DOHH2 (cell line): ENCODE measurements around the gene SLC66A2.

ENCODE experiments used
- H3F3A ChIP-seq: fragments of 200-600 bp; sonication (generic), shearing (Covaris generic); 2 replicates; pipeline ENCODE4 v1.6.0; 2016; ENCODE audit warnings: antibody characterized with exemption, mild to moderate bottlenecking; ENCODE audit not compliant: control insufficient read depth, insufficient read depth
- H3K27ac ChIP-seq: fragments of 200-600 bp; sonication (generic); 2 replicates; pipeline ENCODE4 v1.5.1; 2014; ENCODE audit warnings: low read depth, mild to moderate bottlenecking, low read length, moderate library complexity
- H3K27me3 ChIP-seq: fragments of 200-600 bp; sonication (generic); 2 replicates; pipeline ENCODE4 v1.6.1; 2014; ENCODE audit warnings: mild to moderate bottlenecking, low read length, mixed read lengths; ENCODE audit not compliant: control insufficient read depth
- H3K36me3 ChIP-seq: fragments of 200-600 bp; sonication (generic); 2 replicates; pipeline ENCODE4 v1.6.1; 2014; ENCODE audit warnings: mild to moderate bottlenecking, low read length, moderate library complexity, mixed read lengths; ENCODE audit not compliant: control insufficient read depth
- H3K4me1 ChIP-seq: fragments of 200-600 bp; sonication (generic); 2 replicates; pipeline ENCODE4 v1.6.1; 2014; ENCODE audit warnings: mild to moderate bottlenecking, low read length, mixed read lengths; ENCODE audit not compliant: control insufficient read depth
- H3K4me2 ChIP-seq: fragments of 200-600 bp; sonication (generic); 2 replicates; pipeline ENCODE4 v1.6.0; 2014; ENCODE audit warnings: mild to moderate bottlenecking, low read length, moderate library complexity
- H3K4me3 ChIP-seq: fragments of 200-600 bp; sonication (generic); 2 replicates; pipeline ENCODE4 v1.5.1; 2014; ENCODE audit warnings: mild to moderate bottlenecking, low read length, mixed read lengths
- H3K79me2 ChIP-seq: fragments of 200-600 bp; sonication (generic); 2 replicates; pipeline ENCODE4 v1.6.1; 2014; ENCODE audit warnings: mild to moderate bottlenecking, low read length, mixed read lengths; ENCODE audit not compliant: control insufficient read depth
- H3K9me2 ChIP-seq: fragments of 200-600 bp; sonication (generic); replicated peaks from 2 replicates; pipeline ENCODE4 v1.6.1; 2014; ENCODE audit warnings: mild to moderate bottlenecking, low read length, mixed read lengths; ENCODE audit not compliant: control insufficient read depth
- H3K9me3 ChIP-seq: fragments of 200-600 bp; sonication (generic); 2 replicates; pipeline ENCODE4 v1.6.1; 2014; ENCODE audit warnings: antibody characterized with exemption, low read length, mixed read lengths; ENCODE audit not compliant: control insufficient read depth, insufficient read depth
- H4K20me1 ChIP-seq: fragments of 200-600 bp; sonication (generic); 2 replicates; pipeline ENCODE4 v1.6.0; 2014; ENCODE audit warnings: low read depth, mild to moderate bottlenecking, antibody characterized with exemption, low read length, moderate library complexity; ENCODE audit not compliant: control insufficient read depth, insufficient read depth
- CTCF ChIP-seq: fragments of 200-600 bp; sonication (generic); IDR thresholded peaks from one replicate; pipeline ENCODE4 v1.5.1; 2014; ENCODE audit warnings: antibody characterized with exemption, mild to moderate bottlenecking, low read depth, low read length; ENCODE audit not compliant: poor library complexity, severe bottlenecking
- EZH2phosphoT487 ChIP-seq: fragments of 200-600 bp; sonication (generic); IDR thresholded peaks from 2 replicates; pipeline ENCODE4 v1.6.1; 2017; ENCODE audit warnings: borderline replicate concordance, mild to moderate bottlenecking, antibody characterized with exemption, low read length, moderate library complexity, mixed read lengths

The SLC66A2 gene

GRCh38 chr18:79971211-79971952, 19.9 kb upstream of the SLC66A2 start:
- Histone ChIP-seq H3K9me3 (no peaks in the 10 kb centered on the region), H3F3A (peaks cover 33% of the 10 kb centered on the region), H3K4me1 (peaks cover 18% of the 10 kb centered on the region), H3K27ac (no peak overlapping the region), H3K27me3 (no peaks in the 10 kb centered on the region), H3K36me3 (peaks cover 84% of the 10 kb centered on the region), H3K4me3 (no peak overlapping the region), H3K79me2 (peaks cover 84% of the 10 kb centered on the region), H3K9me2 (no peaks in the 10 kb centered on the region), H4K20me1 (peaks cover 16% of the 10 kb centered on the region), H3K4me2 (no peak overlapping the region)
- no peak for TF ChIP-seq EZH2phosphoT487
- TF ChIP-seq CTCF: no peak

GRCh38 chr18:79970419-79971133, 19.1 kb upstream of the SLC66A2 start:
- no peaks in the 10 kb centered on the region for H3K9me2 ChIP-seq
- peaks cover 15% of the 10 kb centered on the region for H4K20me1 ChIP-seq
- no peak overlapping the region for H3K4me2 ChIP-seq
- H3K4me3 ChIP-seq: no peak overlapping the region
- H3K79me2 ChIP-seq: peaks cover 83% of the 10 kb centered on the region
- no peak overlapping the region for H3K27ac ChIP-seq
- peaks cover 78% of the 10 kb centered on the region for H3K36me3 ChIP-seq
- H3K27me3 ChIP-seq: no peaks in the 10 kb centered on the region
- H3F3A ChIP-seq: peaks cover 36% of the 10 kb centered on the region
- H3K9me3 ChIP-seq: no peaks in the 10 kb centered on the region
- TF ChIP-seq CTCF: no peak
- H3K4me1 ChIP-seq: peaks cover 26% of the 10 kb centered on the region

GRCh38 chr18:79965119-79965902, 13.9 kb upstream of the SLC66A2 start:
- Histone ChIP-seq H3F3A (peaks cover 29% of the 10 kb centered on the region), H3K4me3 (peak overlapping the region; percentile 74), H4K20me1 (no peaks in the 10 kb centered on the region; the same call in 1 of the 2 replicates), H3K27ac (peak overlapping the region; percentile 78), H3K9me3 (no peaks in the 10 kb centered on the region), H3K4me2 (peak overlapping the region; percentile 80), H3K4me1 (peaks cover 65% of the 10 kb centered on the region), H3K36me3 (peaks cover 28% of the 10 kb centered on the region), H3K9me2 (no peaks in the 10 kb centered on the region), H3K27me3 (no peaks in the 10 kb centered on the region), H3K79me2 (peaks cover 56% of the 10 kb centered on the region)
- TF ChIP-seq CTCF: no peak
